ENCODE measurements around the gene DLK2. TPM values are rescaled to one million over a fixed set of nuclear protein-coding genes. Genes with fewer than 3 reads are reported as not detected.
"Not testable (repeated sequence)": the region's sequence is repeated elsewhere in the genome, so short reads cannot be mapped to it uniquely, and the experiment has no call there.

The DLK2 gene
- total RNA-seq (2014; rRNA removed; shearing (Covaris generic)), result 12.6 and 13.7 TPM in 2 replicates

- DNase-seq (ENCODE audit: low spot score), result no peak
These were observed at the start of gene DLK2 for GRCh38 chr6:43455531-43456428. Gene DLK2, minus strand, starts transcription at chr6:43455548. Its CDS starts 723 bp downstream, at chr6:43454825.

- DNase-seq (ENCODE audit: low spot score), result no peak
These were observed 48.1 kb upstream of the DLK2 start for GRCh38 chr6:43503443-43503842.

GRCh38 chr6:43502666-43503065 lies 47.3 kb upstream of the DLK2 start:
- DNase-seq (ENCODE audit: low spot score), result no peak

GRCh38 chr6:43500921-43501320 lies 45.6 kb upstream of the DLK2 start:
- no peak for DNase-seq (ENCODE audit: low spot score)

GRCh38 chr6:43499028-43499815 lies 43.9 kb upstream of the DLK2 start:
- DNase-seq (ENCODE audit: low spot score), result no peak

GRCh38 chr6:43498291-43498690 lies 42.9 kb upstream of the DLK2 start:
- not testable (repeated sequence) for DNase-seq (ENCODE audit: low spot score)

- DNase-seq (ENCODE audit: low spot score), result no peak
These were observed 42.3 kb upstream of the DLK2 start for GRCh38 chr6:43497689-43498088.

- DNase-seq (ENCODE audit: low spot score), result no peak
These were observed 41.7 kb upstream of the DLK2 start for GRCh38 chr6:43497129-43497396.

GRCh38 chr6:43496370-43497128 lies 41.2 kb upstream of the DLK2 start:
- DNase-seq (ENCODE audit: low spot score), result no peak

- DNase-seq (ENCODE audit: low spot score), result peak; percentile 69
These were observed 40.1 kb upstream of the DLK2 start for GRCh38 chr6:43495409-43495941.

- DNase-seq (ENCODE audit: low spot score), result no peak
These were observed 39.4 kb upstream of the DLK2 start for GRCh38 chr6:43494766-43495165.

- DNase-seq (ENCODE audit: low spot score), result no peak
These were observed 39.0 kb upstream of the DLK2 start for GRCh38 chr6:43494321-43494720.

GRCh38 chr6:43493833-43494232 lies 38.5 kb upstream of the DLK2 start:
- DNase-seq (ENCODE audit: low spot score), result no peak

GRCh38 chr6:43493230-43493629 lies 37.9 kb upstream of the DLK2 start:
- DNase-seq (ENCODE audit: low spot score), result no peak

- no peak for DNase-seq (ENCODE audit: low spot score)
These were observed 37.3 kb upstream of the DLK2 start for GRCh38 chr6:43492673-43493072.

- DNase-seq (ENCODE audit: low spot score), result no peak
These were observed 36.7 kb upstream of the DLK2 start for GRCh38 chr6:43491750-43492661.

GRCh38 chr6:43490523-43490939 lies 35.2 kb upstream of the DLK2 start:
- DNase-seq (ENCODE audit: low spot score), result no peak

GRCh38 chr6:43489277-43490072 lies 34.1 kb upstream of the DLK2 start:
- DNase-seq (ENCODE audit: low spot score), result no peak

- DNase-seq (ENCODE audit: low spot score), result no peak
These were observed 33.4 kb upstream of the DLK2 start for GRCh38 chr6:43488667-43489276.

Data from H4 (cell line).